Measurements from ENCODE around the gene OSBPL6. TPM values are rescaled to one million over a fixed set of nuclear protein-coding genes. Genes with fewer than 3 reads are reported as not detected.
"Not testable (repeated sequence)": the region's sequence is repeated elsewhere in the genome, so short reads cannot be mapped to it uniquely, and the experiment has no call there.

The OSBPL6 gene
- total RNA-seq, 4 donors from 2014 or later: 1.8 to 9.9 (median 2.8) TPM

DNA sequence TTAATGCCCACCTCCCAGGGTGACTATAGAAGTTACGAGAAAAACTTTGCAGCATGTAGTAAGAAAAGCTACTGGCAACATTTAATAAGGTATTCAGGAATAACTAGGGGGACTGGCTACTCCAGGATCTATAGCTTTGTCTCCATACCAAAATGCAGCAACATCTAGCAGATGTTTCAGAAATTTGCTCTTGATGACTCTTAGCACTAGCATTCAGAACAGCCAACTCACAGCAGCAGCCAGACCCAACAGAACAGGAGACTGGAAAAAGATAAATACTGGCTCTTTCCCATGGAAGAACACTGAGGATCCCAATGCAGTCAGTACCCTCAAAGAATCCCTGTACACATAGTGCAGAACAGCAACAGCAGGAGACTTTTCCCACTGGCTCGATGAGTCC, 151.6 kb downstream of the OSBPL6 start:
- Histone ChIP-seq H3K27ac (no peak overlapping the region), H3K36me3 (no peaks in the 10 kb centered on the region), H3K9me3 (no peaks in the 10 kb centered on the region), H3K4me3 (no peak overlapping the region), H3K27me3 (no peaks in the 10 kb centered on the region), H3K4me1 (no peaks in the 10 kb centered on the region)
- intact Hi-C loops (cut with DNase I; ENCODE audit: low total_unique reads): no loop called here
- DNase-seq: no peak
- TF ChIP-seq CTCF (IDR thresholded peaks at IDR 0.05) (no peak), POLR2A (IDR thresholded peaks at IDR 0.05) (no peak)

DNA sequence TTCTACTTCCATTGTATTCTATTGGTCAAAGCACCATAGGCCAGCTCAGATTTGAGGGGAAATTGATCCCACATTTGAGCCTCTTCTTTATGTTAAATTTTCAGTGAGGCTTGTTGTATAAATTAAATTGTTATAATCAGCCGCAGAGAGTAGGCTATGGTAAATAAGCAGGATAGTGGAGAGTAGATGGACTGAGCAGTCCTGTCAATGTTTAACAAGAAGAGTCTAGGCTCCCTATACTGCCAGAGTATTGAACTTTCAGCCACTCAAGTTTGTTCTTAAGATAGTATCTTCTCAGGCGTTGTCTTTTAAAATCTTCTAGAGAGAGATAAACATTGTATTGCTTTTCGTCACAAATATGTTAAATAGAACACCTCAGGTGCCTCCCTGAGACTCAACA, 155.7 kb downstream of the OSBPL6 start:
- Histone ChIP-seq H3K4me1 (no peaks in the 10 kb centered on the region), H3K36me3 (no peaks in the 10 kb centered on the region), H3K4me3 (no peak overlapping the region), H3K27ac (no peak overlapping the region), H3K9me3 (no peaks in the 10 kb centered on the region), H3K27me3 (no peaks in the 10 kb centered on the region)
- DNase-seq: no peak
- intact Hi-C loops (cut with DNase I; ENCODE audit: low total_unique reads): no loop called here
- no peak for TF ChIP-seq POLR2A (IDR thresholded peaks at IDR 0.05)
- no peak for TF ChIP-seq CTCF (IDR thresholded peaks at IDR 0.05)

GRCh38 chr2:178357704-178358103, 163.4 kb downstream of the OSBPL6 start:
- H3K9me3 ChIP-seq; DNase-seq; intact Hi-C loops (cut with DNase I; ENCODE audit: low total_unique reads); H3K27me3 ChIP-seq; H3K4me1 ChIP-seq; H3K36me3 ChIP-seq; H3K4me3 ChIP-seq; H3K27ac ChIP-seq: not testable (repeated sequence)

DNA sequence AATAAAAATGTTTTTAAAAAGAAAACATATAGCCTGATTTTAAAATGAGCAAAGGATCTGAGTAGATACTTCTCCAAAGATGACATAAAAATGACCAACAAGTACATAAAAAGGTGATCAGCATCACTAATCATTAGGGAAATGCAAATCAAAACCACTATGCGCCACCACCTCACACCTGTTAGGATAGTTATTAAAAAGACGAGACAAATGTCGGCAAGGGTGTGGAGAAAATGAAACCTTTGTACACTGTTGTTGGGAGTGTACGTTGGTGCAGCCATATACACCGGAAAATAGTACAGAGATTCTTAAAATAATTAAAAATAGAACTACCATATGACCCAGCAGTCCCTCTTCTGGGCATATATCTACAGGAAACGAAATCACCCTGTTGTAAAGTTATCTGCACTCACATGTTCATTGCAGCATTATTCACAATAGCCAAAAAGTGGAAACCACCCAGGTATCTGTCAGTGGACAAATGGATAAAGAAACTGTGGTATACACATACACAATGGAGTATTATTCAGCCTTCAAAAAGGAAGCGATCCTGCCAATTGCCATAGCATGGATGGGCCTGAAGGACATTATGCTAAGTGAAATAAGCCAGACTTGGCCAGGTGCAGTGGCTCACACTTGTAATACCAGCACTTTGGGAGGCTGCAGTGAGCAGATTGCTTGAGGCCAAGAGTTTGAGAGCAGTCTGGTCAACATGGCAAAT, 165.0 kb downstream of the OSBPL6 start:
- intact Hi-C loops (cut with DNase I; ENCODE audit: low total_unique reads): no loop called here
- peaks cover 0 to 6% of the 10 kb centered on the region in 2 donors for H3K9me3 ChIP-seq
- H3K27ac ChIP-seq: no peak overlapping the region
- H3K4me1 ChIP-seq: no peaks in the 10 kb centered on the region
- no peaks in the 10 kb centered on the region for H3K27me3 ChIP-seq
- no peaks in the 10 kb centered on the region for H3K36me3 ChIP-seq
- no peak overlapping the region for H3K4me3 ChIP-seq
- TF ChIP-seq POLR2A (IDR thresholded peaks at IDR 0.05): no peak
- no peak for TF ChIP-seq CTCF (IDR thresholded peaks at IDR 0.05)
- no peak for DNase-seq

DNA sequence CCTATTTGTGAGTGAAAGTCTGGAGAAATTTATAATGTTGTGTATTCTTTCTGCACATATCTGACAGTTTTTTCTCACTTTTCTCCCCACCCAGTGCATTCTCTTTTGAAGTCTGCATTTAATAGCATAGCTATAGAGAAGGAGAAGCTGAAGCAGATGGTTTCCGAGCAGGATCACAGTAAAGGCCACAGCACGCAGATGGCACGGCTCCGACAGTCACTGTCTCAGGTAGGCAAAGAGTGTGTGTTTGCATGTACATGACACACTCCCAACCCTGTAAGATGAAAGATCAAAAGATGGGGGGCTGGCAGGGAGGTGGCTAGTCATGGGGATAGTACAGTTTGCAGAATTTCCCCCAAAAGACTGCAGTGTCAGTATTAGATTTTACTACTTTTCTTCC, 167.3 kb downstream of the OSBPL6 start:
- Histone ChIP-seq H3K4me1 (no peaks in the 10 kb centered on the region), H3K36me3 (no peaks in the 10 kb centered on the region), H3K4me3 (no peak overlapping the region), H3K27ac (no peak overlapping the region), H3K9me3 (peaks cover 0 to 6% of the 10 kb centered on the region in 2 donors), H3K27me3 (no peaks in the 10 kb centered on the region)
- DNase-seq: no peak
- TF ChIP-seq POLR2A (IDR thresholded peaks at IDR 0.05): no peak
- TF ChIP-seq CTCF (IDR thresholded peaks at IDR 0.05): no peak
- intact Hi-C loops (cut with DNase I; ENCODE audit: low total_unique reads): no loop called here

DNA sequence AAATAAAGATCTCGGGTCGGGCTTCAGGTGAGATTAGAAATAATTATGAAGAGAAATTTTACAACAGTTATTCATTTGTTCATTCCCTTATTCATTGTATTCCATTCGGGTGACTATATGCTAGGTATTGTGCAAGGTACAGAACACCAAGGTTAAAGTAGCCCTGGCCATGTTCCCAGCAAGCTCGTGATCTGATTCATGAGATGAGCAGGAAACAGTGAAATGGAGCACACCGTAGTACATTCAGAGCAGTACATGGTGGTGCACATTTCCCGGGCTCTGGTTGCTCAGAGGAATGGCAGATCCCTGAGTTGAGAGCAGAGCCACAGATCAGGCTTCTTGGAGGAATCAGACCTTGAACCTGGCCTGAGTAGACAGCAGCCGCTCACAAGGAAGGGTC, 168.9 kb downstream of the OSBPL6 start:
- Histone ChIP-seq H3K27ac (no peak overlapping the region), H3K36me3 (no peaks in the 10 kb centered on the region), H3K4me3 (no peak overlapping the region), H3K4me1 (no peaks in the 10 kb centered on the region), H3K27me3 (no peaks in the 10 kb centered on the region), H3K9me3 (peaks cover 0 to 2% of the 10 kb centered on the region in 2 donors)
- no peak for DNase-seq
- intact Hi-C loops (cut with DNase I; ENCODE audit: low total_unique reads): no loop called here
- TF ChIP-seq CTCF (IDR thresholded peaks at IDR 0.05): no peak
- no peak for TF ChIP-seq POLR2A (IDR thresholded peaks at IDR 0.05)

All from uterus (tissue), 4 donors.